Hypothalamus (tissue), 51 donors: ENCODE data around the gene RGL1.
"Not testable (repeated sequence)": the region's sequence is repeated elsewhere in the genome, so short reads cannot be mapped to it uniquely, and the experiment has no call there.

Experiments
- DNase-seq, 51 donors: peaks; one replicate each; lab custom pipeline; 2025; lab: John Stamatoyannopoulos, UW

Gene RGL1

DNA sequence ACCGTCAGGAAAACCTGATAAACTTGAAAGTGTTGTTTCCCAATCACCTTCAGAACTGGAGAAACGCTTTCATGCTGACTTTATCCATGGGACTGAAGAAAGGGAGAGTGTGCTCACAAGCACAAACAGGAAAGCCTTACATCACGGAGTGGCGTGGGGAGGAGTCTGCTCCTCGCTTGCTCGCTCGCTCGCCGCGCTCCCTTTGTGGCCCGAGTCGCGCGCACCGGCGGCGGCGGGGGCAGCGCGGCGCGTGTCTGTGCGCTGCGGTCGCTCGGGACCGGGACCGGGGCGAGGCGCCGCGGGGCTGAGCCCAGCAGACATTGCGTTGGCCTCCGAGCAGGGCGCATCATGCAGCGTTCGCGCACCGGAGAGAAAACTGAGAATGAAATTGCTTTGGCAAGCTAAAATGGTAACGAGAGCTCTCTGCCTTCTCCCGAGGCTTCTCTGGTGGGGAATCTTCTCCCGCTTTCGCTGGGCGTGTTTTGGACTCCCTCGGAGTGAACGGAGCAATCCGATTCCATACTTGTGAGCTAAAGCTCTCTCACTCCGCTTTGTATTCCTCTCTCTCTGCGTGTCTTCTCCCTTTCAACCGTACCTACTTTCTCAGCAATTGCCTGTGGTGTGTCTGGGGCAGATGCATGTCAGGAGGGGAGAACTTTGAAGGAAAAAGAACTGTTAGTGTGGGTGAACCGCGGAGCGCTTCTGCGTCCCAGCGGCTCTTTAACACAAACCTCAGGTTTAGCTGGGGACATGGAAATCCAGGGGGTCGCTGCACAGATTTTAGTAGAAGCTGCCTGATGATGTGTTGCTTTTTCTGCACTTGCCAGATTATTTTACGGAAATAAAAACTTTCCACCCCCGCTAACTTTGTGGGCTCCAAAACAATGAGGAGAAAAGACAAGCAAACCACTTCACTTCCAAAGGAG lies at the start of gene RGL1:
RGL1 (plus strand) TSS at position 205 of the 926 bp plus-strand sequence; CDS start at position 383, 178 bp downstream.
- DNase-seq: peak in 46 of 51 donors; percentile 30 to 92 (median 66)

DNA sequence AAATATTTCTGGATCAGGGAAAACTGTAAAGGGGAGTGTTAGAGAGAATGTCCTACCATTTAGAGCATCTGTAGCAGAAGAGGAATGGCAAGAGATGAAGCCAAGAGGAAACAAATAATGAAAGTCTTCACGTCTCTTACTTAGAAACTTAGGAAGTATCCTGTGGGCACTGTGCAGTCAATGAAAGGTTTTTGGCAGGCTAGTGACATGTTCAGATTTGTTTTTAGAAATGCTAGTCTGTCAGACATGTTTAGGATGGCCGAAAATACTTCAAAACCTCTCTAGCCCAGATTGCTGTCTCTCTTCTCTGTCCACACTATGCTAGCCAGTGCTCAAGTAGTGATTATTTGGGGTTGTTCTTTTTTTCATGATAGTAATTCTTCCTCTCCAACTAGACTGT lies 48.6 kb upstream of the RGL1 start:
- no peak for DNase-seq

DNA sequence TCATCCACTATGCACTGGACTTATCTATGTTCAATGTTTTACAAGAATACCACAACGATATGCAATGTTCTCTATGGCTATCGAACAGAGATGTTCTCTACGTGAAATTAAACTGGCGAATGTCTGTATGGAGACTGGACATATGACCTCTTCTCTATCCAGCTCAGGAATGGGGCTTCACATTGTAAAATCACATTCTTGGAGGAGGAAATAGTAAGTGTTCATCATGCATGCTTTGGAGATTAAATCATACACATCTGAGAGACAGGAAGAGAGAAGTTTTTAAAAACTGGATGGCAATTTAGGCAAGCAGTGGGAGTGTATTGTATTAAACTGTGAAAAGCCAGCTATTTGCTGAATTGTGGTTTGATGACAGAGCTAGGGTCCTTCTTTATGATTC lies 47.9 kb upstream of the RGL1 start:
- no peak for DNase-seq

DNA sequence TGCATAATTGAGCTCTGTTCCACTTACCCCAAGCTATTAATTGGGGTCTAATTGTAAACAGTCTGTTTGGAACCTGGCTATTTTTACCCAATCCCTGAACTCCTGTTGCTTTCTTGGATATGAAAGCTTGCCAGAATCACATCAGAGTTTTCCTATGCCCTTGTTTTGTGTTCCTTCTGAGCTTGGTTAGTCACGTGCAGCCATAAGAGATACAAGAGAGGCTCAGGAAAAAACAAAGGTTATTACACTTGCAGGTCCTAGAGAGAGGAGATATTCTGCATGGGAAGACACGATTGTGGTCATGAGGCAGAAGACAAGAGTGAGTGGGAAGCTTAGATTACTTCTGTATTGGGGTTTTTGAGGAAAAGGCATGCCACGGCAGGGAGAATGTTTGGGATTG lies 46.0 kb upstream of the RGL1 start:
- DNase-seq: no peak

DNA sequence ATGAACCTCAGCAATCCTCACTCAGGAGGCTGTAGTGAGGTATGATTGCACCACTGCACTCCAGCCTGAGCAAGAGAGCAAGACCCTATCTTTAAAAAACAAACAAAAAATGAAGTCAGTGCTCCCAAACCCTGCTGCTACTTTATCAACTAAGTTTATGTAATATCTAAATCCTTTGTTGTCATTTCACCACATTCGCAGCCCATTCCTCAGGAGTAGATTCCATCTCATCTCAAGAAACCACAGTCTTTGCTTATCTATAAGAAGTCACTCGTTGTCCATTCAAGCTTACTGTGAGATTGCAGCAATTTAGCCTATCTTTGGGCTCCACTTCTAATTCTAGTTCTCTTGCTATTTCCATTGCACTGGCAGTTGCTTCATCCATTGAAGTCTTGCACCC lies 44.3 kb upstream of the RGL1 start:
- DNase-seq: no peak

DNA sequence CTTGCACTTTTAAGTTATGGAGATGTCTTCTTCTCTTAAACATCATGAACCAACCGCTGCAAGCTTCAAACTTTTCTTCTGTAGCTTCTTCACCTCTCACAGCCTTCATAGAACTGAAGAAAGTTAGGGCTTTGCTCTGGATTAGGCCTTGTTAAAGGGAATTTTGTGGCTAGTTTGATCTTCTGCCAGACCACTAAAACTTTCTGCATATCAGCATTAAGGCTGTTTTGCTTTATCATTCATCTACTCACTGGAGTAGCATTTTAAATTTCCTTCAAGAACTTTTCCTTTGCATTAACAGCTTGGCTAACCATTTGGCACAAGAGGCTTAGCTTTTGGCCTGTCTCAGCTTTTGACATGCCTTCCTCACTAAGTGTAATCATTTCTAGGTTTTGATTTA lies 43.0 kb upstream of the RGL1 start:
- DNase-seq: no peak

DNA sequence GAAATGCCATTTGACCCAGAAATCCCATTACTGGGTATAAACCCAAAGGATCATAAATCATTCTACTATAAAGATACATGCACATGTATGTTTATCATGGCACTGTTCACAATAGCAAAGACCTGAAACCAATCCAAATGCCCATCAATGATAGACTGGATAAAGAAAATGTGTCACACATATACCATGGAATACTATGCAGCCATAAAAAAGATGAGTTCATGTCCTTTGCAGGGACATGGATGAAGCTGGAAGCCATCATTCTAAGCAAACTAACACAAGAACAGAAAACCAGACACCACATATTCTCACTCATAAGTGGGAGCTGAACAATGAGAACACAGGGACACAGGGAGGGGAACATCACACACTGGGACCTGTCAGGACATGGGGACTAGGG lies 42.1 kb upstream of the RGL1 start:
- not testable (repeated sequence) for DNase-seq

DNA sequence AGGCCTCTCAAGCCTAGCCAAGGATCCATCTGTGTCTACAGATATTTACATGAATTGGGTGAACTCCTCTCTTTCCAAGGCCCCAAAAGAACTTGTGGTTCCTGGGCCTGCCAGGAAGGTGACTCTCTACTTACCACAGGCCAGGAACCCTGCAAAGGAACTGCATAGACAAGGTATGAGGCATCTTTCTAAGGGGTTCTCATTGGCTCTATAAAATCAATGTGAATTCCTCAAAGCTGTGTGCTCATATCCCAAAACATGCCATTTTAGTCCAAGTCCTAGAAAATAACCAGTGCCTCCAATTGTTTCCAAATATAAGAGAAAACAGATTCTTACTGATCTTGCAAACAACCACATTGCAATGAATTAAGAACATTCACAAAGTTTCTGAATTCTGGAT lies 39.9 kb upstream of the RGL1 start:
- DNase-seq: no peak

DNA sequence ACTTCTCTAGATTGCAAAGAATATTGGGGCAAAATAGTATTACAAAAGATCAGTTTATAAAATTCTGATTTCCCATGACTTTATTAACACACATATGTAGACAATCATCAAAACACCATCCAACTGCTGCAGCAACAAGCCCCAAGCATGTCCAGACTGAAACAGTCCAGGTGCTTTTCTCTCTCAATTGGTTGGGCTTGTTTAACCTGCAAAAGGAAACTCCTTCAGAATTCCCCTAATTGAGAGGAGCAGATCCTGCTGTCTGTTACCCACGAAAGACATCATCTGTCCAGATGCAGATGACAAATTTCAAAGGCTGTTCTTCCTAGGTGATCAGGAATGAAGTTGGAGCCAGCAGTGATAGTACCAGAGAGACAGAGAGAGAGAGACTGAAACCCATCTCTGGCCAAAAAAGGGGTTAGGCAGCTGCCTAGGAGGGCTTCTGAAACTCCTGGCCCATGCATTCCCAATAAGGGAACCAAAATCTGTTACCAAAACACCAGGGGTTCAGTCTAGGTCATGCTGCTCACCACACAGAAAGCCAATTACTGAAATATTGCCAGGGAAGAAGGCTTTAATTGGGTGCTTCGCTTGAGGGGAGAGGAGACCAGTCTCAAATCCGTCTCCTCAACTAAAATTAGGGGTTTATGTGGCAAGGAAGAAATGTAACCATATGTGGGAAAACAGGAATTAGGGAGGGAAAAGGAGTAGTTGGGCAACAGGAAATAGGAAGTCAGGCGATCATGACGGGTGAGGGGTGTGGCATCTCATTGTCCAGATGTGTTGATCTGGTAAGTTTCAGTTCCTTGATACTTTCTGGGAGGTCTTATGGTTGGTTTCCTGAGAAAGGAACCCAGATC lies 34.7 kb upstream of the RGL1 start:
- no peak for DNase-seq

DNA sequence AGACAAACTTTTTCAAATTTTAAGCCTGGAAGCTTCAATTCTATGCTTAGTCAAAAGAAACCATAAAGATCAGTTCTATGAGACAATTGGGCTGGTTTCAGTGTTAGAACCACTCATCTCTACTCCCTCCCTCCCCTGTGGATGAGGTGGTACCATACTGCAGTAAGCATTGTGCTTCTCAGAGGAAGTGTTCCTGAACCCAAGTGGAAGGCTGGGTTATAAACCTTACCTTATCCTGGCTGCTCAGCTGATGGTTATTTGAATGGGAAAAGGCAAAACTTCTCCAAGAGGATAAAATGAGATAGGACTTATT lies 34.1 kb upstream of the RGL1 start:
- no peak for DNase-seq

DNA sequence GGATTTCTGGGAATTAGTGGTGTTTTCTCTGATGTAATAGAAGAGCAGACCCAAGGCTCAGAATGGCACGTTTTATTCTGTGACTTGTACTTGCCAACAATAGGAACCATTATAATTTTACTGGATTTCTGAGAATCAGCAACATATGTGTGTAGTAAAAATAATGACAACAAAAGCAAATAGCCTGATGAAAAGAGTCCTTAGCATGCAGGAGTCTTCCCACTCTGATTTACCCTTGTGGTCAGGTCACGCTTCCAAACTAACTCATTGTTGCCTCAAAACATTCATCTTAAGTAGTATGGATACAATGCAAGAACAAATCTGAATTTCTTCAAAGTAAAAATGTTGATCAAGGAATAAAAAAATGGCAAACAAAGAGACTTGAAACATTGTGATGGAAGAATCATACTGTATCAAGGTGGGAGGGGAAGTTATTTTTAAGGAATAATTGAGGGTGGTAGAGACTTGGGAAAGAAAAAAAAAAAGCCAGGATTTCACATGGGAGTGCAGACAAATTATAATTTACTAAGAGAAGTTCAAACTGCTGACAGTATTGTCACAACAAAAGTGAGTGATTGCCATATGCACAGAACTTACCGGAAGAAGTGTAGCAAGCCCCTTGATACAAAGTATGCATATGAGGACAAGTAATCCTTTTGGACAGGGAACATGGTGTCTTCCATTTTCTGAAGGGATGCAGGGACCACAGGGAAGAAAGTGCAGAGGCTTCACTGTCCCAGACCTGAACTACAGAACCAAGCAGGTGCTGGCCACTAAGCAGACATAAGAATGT lies 31.2 kb upstream of the RGL1 start:
- DNase-seq: no peak

DNA sequence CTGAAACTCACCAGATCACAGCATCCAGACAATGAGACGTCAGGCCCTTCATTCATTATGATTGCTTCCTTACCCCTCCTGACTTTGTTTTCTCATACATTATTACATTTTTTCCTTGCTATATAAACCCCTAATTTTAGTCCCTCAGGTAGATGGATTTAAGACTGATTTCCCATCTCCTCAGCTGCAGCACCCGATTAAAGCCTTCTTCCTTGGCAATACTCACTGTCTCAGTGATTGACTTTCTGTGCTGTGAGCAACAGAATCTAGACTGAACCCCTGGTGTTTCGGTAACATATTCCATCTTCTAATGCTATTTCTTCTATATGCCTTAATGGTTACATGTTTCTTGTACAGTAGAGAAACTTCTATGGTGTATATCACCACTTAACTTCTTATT lies 30.0 kb upstream of the RGL1 start:
- DNase-seq: no peak

DNA sequence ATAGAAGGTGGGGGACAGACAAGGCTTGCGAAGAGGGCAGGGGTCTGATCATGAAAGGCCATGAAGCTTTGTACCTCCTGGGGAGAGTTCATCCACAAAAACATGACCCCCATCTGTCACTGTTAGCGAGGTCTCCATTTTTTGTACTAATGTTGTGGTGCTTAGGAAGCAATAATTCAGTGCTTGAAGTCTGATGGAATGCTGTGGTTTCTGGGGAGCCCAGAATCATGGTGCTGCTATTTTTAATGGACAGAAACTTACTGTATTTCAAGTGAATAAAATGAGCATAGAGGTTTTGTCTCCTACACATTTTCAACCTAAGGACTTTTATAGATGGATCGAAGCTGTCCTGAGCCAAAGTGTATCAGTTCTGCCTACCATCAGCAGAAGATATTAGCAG lies 28.2 kb upstream of the RGL1 start:
- DNase-seq: no peak

DNA sequence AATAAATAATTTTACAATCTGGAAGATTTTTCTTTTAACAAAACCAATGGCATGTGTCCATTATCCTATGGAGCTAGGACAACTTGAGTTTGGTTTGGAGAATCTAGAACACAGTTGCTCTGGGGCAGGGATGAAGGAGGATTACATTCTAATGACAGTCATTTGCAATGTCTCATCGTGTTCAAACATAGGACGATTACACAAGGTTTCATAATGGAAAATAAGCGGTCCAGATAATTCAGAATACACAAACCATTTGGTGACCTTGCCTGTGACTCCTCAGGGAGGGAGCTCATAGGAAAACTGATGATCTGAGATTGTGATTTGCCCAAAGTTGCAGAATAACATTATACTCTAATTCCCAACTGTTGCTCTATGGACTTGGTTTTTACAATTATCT lies 27.6 kb upstream of the RGL1 start:
- DNase-seq: no peak

DNA sequence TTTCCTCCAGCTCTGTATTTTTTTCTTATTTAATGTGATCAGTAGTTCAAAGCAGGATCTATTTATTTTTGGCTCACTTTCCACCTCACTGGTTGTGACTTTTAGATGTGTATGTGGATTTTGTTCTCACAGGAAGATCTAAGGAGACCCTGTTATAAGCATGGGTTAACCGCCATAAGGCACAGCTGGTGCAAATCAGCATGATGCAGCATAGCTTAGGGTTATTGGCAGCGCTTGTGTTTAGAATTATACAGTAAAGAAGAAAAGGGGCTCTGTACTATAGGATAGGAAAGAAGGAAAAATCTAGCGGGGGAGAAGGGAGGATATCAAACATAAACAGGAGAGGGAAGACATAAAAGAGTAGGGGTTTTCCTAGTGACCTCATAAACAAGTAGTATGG lies 26.9 kb upstream of the RGL1 start:
- DNase-seq: no peak

DNA sequence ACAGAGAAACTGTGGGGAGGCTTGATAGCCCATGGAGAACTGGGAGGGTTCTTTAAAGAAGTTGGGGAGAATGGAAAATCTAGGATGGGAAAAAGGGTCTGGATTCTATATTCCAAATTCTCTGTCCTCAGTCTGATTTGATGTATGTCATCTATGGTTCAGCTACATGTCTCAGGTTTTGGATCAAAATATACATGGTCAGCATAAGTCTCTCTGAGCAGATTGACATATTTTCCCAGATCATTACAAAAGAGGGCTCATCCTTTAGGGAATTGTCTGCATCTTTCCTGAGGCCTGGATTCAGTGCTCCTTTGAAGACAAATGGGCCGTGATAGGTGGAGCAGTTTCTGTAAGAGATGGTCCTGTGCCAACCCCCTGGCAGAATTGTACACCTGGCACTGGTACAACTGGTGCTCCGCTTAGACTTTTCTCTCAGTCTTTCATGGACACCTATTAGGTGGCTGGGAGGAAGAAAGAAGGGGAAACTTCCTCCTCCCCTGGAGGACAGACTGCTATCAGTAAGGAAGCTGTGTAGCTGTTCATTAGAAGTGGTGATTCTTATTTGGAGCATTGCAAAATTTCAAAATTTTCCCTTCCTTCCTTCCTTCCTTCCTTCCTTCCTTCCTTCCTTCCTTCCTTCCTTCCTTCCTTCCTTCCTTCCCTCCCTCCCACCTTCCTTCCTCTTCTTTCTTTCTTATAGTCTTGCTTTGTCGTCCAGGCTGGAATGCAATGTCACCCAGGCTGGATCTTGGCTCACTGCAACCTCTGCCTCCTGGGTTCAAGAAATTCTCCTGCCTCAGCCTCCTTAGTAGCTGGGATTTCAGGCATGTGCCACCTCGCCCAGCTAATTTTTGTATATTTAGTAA lies 26.1 kb upstream of the RGL1 start:
- DNase-seq: no peak

DNA sequence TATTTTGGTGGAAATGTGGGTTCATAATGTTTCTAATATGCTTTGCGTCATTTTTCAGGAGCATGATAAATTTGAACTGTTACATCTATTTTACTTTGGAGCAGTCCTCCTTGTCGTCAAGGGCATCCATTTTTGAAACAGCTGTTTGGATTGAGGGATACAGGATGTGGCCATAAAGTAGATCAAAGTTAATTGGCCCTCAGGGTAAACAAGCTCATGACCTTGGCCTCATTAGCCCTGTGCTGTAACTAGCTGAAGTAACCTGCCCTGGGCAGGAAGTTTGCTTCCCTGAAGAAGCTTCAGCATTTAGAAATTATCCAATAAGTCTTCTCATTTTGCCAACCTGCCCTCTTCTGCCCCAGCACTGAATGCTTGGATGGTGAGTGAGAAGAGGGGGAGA lies 24.8 kb upstream of the RGL1 start:
- DNase-seq: no peak

DNA sequence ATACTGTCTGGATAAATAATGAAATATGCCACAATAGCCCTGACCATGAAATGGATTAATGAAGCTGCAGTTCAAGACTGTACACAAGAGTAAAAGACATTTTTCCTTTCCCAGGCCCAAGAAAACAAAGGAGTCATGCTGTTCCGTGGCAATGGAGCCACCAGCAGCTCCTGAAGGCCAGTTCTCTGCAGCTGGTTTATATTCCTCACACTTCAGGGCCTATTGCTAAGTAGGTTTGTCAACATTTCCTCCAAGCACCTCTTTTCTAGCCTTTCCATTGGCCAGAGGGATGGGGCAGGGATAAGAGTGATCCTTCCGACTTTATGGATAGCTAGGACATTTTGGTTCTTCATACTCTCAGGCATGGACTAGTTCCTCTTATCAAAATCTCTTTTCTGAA lies 24.2 kb upstream of the RGL1 start:
- no peak for DNase-seq

DNA sequence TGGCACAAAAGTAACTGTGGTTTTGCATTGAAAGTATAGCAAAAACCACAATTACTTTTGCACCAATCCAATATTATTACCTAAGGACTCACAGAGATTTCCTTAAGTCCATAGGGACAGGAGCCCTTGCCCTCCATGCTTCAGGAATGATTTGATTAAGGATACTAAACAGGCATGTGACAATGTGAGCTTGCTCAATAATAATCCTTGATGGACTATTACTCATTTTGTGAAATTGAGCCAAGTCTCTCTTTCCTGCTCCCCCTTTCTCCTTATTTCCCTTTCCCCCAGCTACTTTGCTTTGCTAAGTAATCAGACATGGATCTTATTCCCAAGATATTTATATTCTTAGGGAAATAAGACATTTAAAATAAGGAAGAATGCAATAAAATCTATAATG lies 21.6 kb upstream of the RGL1 start:
- no peak for DNase-seq
